GM18507 (cell line): ENCODE data around the gene CCT8.
"Not testable (repeated sequence)": the region's sequence is repeated elsewhere in the genome, so short reads cannot be mapped to it uniquely, and the experiment has no call there.

ENCODE experiments used
- DNase-seq: peaks from one replicate; pipeline ENCODE4 v3.0.0; 2011; ENCODE audit warnings: low read depth; ENCODE audit not compliant: insufficient read length; ENCODE audit errors: extremely low spot score
- FAIRE-seq: peaks from 2 replicates; lab custom pipeline; 2011; peaks lifted over from hg19 to GRCh38; lab: Jason Lieb, UNC

The CCT8 gene

DNA sequence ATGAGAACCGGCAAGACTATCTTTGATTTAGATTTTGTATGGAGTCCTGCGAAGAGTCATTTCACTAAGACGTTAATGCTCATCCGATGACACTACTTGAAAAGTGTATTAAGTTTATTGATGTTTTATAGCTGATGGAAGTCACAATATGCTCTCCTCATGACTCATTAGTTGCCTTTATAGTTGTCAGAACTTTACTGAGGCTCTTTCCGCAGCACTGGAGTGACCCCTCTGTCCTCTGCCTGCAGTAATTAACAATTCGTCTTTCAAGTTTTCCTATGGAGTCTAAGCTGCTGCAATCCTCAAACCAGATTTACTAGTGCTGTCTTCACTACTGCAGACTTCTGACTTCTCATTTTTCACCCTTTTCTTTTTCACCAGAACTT lies 48.1 kb downstream of the CCT8 start:
- FAIRE-seq (peak; percentile 36), DNase-seq (no peak)

DNA sequence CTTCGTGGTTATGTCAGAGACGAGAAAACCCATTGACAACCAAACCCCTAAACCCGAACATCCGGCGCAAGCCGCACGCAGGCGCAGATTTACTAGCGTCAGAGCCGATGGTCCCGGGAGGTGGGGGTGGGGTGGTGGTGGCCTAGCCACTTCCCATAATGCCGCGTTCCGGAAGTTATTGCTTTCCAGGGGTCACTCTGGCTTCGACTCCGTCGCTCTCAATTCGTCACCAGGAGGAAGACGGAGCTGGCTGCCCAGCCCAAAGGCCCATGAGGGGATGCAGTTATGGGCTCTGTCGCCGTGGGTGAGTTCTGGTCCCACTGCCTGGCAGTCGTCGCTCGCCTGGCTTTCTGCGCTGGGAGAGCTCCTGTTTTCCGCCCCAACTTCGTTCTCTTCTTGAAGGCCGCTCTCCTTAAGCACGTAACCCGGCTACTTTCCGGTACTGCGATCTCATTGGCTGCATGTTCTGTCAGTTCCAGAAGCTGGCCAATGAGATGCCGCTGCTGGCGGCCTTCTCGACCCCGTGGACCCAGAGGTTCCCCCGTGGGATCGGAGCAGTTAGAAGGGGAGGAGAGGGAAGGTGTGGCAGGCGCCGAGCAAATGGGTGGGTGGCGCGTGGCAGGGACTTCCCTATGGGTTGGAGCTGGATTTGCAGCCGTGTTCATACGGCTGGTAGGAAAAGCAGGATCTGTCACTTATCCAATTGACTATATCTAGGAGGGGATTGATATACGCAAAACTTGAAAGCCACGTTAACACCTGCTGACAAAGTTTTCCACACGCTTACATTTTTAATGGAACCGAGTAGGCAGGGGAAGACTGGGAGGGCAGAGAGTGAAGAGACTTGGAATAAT lies 48.7 kb downstream of the CCT8 start, which contains the start of gene USP16:
USP16 (plus strand) TSS at position 195 of the 854 bp plus-strand sequence. CDS start 3,246 bp downstream, outside the sequence.
- DNase-seq: peak; percentile 86
- peak; percentile 98 for FAIRE-seq

DNA sequence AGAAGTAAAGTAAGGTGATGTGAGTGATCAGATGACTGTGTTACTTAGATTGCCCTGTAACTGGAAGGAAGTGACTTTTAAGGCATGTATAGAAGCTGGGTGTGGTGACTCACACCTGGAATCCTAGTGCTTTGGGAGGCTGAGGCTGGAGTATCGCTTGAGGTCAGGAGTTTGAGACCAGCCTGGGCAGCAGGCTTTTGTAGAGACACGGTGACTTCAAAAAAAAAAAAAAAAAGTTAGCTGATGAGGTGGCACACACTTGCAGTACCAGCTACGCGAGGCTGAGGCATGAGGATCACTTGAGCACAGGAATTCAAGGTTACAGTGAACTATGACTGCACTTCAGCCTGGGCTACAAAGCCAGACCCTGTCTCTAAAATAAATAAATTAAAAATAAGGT lies 51.3 kb downstream of the CCT8 start:
- FAIRE-seq (no peak), DNase-seq (no peak)

DNA sequence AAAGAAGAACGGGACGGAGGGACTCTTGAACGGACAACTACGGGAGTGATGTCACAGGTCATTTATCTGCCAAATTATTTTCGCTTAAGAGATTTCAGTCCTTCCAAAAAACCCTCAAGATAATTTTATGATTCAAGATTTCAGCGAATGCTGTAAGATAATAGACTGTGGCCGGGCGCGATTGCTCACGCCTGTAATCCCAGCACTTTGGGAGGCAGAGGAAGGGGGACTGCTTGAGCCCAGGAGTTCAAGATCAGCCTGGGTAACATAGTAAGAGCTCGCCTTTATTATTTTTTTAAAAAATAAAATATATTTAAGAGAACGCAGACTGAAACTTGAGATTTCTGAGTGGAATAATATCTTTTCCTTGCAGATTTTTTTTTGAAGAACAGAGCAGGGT lies 54.9 kb downstream of the CCT8 start:
- no peak for DNase-seq
- FAIRE-seq: no peak

DNA sequence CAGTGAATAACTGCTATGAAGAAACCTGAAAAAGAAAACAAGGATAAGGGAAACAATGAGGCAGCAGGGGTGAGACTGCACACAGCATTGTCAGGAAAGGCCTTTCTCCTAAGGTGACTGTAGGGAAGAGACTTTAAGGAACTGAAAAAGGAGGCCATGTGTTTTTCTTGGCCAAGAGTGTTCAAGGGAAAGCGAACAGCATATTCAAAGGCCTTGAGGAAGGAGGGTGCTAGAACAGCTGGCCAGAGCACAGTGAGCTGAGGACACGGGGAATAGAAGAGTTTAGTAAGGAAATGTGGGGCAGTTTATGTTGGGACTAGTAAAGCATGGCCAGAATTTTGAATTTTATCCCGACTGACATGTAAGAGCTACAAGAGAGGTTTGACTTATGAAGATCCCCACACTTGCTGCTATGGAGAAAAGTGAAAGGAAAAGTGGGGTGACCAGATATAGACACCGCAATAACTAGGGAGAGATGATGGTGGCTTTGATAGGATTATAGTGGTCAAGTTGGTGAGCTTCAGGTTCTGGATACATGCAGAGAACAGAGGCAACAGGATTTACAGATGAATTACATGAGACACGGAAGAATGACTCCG lies 55.7 kb downstream of the CCT8 start:
- FAIRE-seq: peak; percentile 64
- no peak for DNase-seq

DNA sequence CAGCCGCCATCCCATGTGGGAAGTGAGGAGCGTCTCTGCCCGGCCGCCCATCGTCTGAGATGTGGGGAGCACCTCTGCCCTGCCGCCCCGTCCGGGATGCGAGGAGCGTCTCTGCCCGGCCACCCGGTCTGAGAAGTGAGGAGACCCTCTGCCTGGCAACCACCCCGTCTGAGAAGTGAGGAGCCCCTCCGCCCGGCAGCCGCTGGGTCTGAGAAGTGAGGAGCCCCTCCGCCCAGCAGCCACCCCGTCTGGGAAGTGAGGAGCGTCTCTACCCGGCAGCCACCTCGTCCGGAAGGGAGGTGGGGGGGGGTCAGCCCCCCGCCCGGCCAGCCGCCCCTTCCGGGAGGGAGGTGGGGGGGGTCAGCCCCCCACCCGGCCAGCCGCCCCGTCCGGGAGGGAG lies 62.2 kb downstream of the CCT8 start:
- not testable (repeated sequence) for FAIRE-seq, DNase-seq

DNA sequence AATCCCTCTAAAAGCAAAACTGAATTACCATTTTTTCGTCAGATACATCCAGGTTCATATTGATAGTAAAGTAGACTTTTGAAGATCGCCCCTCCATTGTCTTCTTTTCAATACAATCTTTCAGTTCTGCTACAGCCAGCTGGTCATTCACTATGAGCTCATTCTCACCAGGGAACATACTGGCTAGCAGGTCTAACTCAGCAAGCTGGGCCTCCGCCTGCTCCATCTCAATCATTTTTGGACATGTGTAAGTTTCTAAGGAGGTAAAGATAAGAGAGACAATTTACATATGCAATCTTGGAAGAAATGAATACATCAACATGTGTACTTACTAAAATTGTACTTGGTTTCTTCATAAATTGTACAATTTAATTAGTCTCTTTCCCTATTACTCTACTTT lies 65.1 kb downstream of the CCT8 start:
- FAIRE-seq: no peak
- DNase-seq: no peak

DNA sequence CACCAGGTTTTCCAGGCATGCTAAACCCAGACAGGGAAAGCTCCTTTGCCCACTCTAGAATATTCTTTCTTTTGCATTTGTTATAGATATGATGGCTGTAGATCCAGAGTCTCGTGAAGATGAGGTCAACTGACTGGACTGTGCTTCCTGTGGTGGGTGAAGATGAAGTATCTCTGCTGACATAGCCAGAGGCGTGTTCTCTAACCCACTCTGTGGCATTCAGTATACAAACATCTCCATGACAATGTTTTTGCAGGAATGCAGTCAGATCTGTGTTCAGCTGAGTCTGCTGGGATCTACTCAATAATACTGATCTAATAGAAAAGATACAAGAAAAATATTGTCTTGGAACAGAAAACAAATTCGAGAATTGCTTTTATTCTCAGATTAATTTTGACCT lies 65.6 kb downstream of the CCT8 start:
- DNase-seq: no peak
- no peak for FAIRE-seq

DNA sequence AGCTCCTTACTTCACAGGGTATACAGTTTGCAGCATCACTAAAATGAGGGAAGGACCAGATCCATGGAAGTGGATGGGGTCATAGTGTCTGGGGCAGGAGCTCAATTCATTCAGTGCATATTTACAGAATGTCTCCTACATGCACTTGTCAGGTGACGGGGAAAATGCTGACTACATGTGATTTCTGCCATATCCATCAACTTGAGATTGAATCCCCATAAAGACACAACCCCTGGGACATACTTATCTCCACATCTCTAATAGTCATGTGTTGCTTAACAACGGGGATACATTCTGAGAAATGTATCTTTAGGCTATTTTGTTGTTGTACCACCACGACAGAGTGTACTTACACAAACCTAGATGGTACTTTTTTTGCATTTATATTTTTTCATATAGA lies 66.3 kb downstream of the CCT8 start:
- FAIRE-seq: no peak
- no peak for DNase-seq
